PC-9 (cell line): ENCODE measurements around the gene PTPN2. TPM values are rescaled to one million over a fixed set of nuclear protein-coding genes. Genes with fewer than 3 reads are reported as not detected.

Experiments used
- BruUV-seq: library from RNA; stranded (reverse); fragments of 400-500 nt; replicated peaks from 2 replicates; lab custom pipeline; 2021; lab: Mats Ljungman, UMichigan
- CTCF ChIA-PET: fragments of 300-600 bp; sonication (Branson Sonifier 250); formaldehyde crosslinking; loops from one replicate; lab custom pipeline; 2022; ENCODE audit warnings: antibody characterized with exemption; lab: Charles Lee
- POLR2A ChIA-PET: fragments of 300-600 bp; sonication (Branson Sonifier 250); formaldehyde crosslinking; loops from one replicate; lab custom pipeline; 2022; ENCODE audit warnings: antibody characterized with exemption; ENCODE audit not compliant: unreplicated experiment; lab: Charles Lee
- DNase-seq, 2 experiments: peaks; one replicate each; pipeline versions ENCODE4 v3.0.0 to v3.0.0-alpha.2; 2015 to 2022; ENCODE audit warnings: mixed read lengths in 1 of 2
- H2AFZ ChIP-seq: fragments of 200-600 bp; sonication (generic); 2 replicates; pipeline ENCODE4 v1.8.1; 2017; ENCODE audit warnings: antibody characterized with exemption
- H3F3A ChIP-seq: fragments of 200-600 bp; sonication (generic); 2 replicates; pipeline ENCODE4 v1.8.1; 2017; ENCODE audit warnings: antibody characterized with exemption, mild to moderate bottlenecking, low read depth; ENCODE audit not compliant: insufficient read depth
- H3K27ac ChIP-seq: fragments of 200-600 bp; sonication (generic); 2 replicates; pipeline ENCODE4 v1.6.1; 2016; ENCODE audit warnings: mixed run types
- H3K27me3 ChIP-seq: fragments of 200-600 bp; sonication (generic); 2 replicates; pipeline ENCODE4 v1.6.1; 2016; ENCODE audit warnings: low read depth, mixed run types; ENCODE audit not compliant: insufficient read depth
- H3K36me3 ChIP-seq: fragments of 200-600 bp; sonication (generic); 2 replicates; pipeline ENCODE4 v1.6.1; 2016; ENCODE audit warnings: low read depth, mixed run types
- H3K4me1 ChIP-seq: fragments of 200-600 bp; sonication (generic); replicated peaks from 2 replicates; pipeline ENCODE4 v1.6.1; 2016; ENCODE audit warnings: mixed run types; ENCODE audit not compliant: insufficient read depth
- H3K4me2 ChIP-seq: fragments of 200-600 bp; sonication (generic); 2 replicates; pipeline ENCODE4 v1.6.1; 2017; ENCODE audit warnings: mixed run types
- H3K4me3 ChIP-seq: fragments of 200-600 bp; sonication (generic); 2 replicates; pipeline ENCODE4 v1.6.1; 2016; ENCODE audit warnings: mixed run types
- H3K79me2 ChIP-seq: fragments of 200-600 bp; sonication (generic); 2 replicates; pipeline ENCODE4 v1.6.1; 2017; ENCODE audit warnings: low read depth, mixed run types
- H3K9me2 ChIP-seq: fragments of 200-600 bp; sonication (generic); 2 replicates; pipeline ENCODE4 v1.8.1; 2017; ENCODE audit warnings: mild to moderate bottlenecking; ENCODE audit not compliant: insufficient read depth
- H3K9me3 ChIP-seq: fragments of 200-600 bp; sonication (generic); 2 replicates; pipeline ENCODE4 v1.8.1; 2016; ENCODE audit warnings: low read depth; ENCODE audit not compliant: insufficient read depth
- H4K20me1 ChIP-seq: fragments of 200-600 bp; sonication (generic); 2 replicates; pipeline ENCODE4 v1.8.1; 2017; ENCODE audit not compliant: insufficient read depth
- EZH2 ChIP-seq: fragments of 200-600 bp; sonication (generic); IDR thresholded peaks from 2 replicates; pipeline ENCODE4 v1.8.0; 2017; ENCODE audit warnings: antibody characterized with exemption, low read depth
- intact Hi-C: fragments of 100-400 bp; cut with micrococcal nuclease; formaldehyde crosslinking; loops from one replicate; pipeline ENCODE4 v1.10.0; 2022; ENCODE audit not compliant: unreplicated experiment
- total RNA-seq: library from RNA; stranded (reverse); gene quantifications from 2 replicates; pipeline ENCODE4 v1.2.3, GENCODE V29; 2021
- TF ChIP-seq, protein P1 (sequence below): fragments of 200-600 bp; sonication (generic); conservative IDR thresholded peaks from 2 replicates; pipeline ENCODE4 v1.6.1; 2017; ENCODE audit warnings: mixed run types, antibody characterized with exemption, mild to moderate bottlenecking, moderate library complexity

PTPN2 gene
- total RNA-seq, 1 experiment from 2014 or later, result 78.1 TPM

DNA sequence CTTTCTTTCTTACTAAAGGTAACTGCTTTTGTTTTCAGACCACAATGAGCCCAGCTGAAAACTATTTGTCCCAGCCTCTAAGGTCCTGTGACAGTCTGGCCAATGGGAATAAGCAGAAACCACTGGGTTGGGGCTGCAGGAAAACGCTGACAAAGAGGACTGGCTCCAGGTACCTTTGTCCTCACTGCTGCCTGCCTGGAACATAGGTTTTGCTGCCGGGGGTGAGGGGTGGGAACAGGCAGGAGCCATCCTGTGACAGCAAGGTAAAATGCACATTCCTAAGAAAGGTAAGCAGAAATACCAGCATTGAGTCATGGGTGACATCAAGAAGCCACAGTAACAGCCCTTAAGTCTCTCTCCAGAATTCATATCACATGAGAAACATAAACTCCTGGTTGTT lies 21.6 kb downstream of the PTPN2 start:
- Histone ChIP-seq H3K9me2 (no peaks in the 10 kb centered on the region), H3K4me2 (peak overlapping the region; percentile 41; the same call in 1 of the 2 replicates), H3K79me2 (peaks cover 99% of the 10 kb centered on the region), H3K9me3 (no peaks in the 10 kb centered on the region), H3K4me1 (peaks cover 32% of the 10 kb centered on the region), H3F3A (peaks cover 27% of the 10 kb centered on the region), H3K27ac (peak overlapping the region; percentile 85), H2AFZ (no peak overlapping the region), H3K4me3 (no peak overlapping the region), H4K20me1 (peaks cover 17% of the 10 kb centered on the region), H3K36me3 (no peaks in the 10 kb centered on the region), H3K27me3 (no peaks in the 10 kb centered on the region)
- ChIA-PET POLR2A (interaction anchor here (0.7 to 1.9 kb wide), 3 partner anchors 21 to 133 kb away, joined by 3 to 35 read pairs (median 3); partner anchors contain the start of gene PTPN2), CTCF (interaction anchor here (1.0 to 1.1 kb wide), 2 partner anchors 30 to 132 kb away, joined by 3 read pairs; no protein-coding TSS in a partner anchor)
- TF ChIP-seq, protein P1, sequence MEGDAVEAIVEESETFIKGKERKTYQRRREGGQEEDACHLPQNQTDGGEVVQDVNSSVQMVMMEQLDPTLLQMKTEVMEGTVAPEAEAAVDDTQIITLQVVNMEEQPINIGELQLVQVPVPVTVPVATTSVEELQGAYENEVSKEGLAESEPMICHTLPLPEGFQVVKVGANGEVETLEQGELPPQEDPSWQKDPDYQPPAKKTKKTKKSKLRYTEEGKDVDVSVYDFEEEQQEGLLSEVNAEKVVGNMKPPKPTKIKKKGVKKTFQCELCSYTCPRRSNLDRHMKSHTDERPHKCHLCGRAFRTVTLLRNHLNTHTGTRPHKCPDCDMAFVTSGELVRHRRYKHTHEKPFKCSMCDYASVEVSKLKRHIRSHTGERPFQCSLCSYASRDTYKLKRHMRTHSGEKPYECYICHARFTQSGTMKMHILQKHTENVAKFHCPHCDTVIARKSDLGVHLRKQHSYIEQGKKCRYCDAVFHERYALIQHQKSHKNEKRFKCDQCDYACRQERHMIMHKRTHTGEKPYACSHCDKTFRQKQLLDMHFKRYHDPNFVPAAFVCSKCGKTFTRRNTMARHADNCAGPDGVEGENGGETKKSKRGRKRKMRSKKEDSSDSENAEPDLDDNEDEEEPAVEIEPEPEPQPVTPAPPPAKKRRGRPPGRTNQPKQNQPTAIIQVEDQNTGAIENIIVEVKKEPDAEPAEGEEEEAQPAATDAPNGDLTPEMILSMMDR, result no peak
- no peak for TF ChIP-seq EZH2
- no TSS peak for BruUV-seq
- DNase-seq, result peak; percentile 87 to 88
- intact Hi-C loops, result loop anchor here (1.0 kb wide), 2 partner anchors 21 to 24 kb away; no protein-coding TSS in a partner anchor

DNA sequence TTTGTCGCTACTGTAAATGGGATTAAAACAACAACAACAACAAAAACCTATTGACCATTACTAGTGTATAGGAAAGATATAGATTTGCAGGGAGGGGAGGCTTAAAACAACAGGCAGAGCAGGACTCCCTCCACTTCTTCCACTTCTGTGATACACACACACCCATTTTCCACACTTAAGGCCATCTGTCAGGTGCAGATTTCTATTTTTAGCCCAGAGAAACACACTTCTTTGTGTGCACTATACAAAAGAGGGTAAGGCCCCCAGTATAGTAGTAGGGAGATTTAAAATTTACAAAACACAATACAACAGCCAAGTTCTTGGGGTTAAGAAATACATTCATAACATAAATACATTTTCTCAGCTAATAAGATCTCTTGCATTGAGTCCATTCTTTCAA lies 22.4 kb downstream of the PTPN2 start:
- H3K27ac ChIP-seq, result peak overlapping the region; percentile 85
- H3K9me2 ChIP-seq, result no peaks in the 10 kb centered on the region
- no TSS peak for BruUV-seq
- intact Hi-C loops, result loop anchor here (1.0 kb wide), 2 partner anchors 22 to 23 kb away; no protein-coding TSS in a partner anchor
- ChIA-PET CTCF (interaction anchor here (0.6 to 1.1 kb wide), 3 partner anchors 31 to 132 kb away, joined by 3 to 4 read pairs (median 3); no protein-coding TSS in a partner anchor), POLR2A (interaction anchor here (1.9 kb wide), 1 partner anchor 22 kb away, joined by 35 read pairs; the partner anchor contains the start of gene PTPN2)
- H4K20me1 ChIP-seq, result peaks cover 15% of the 10 kb centered on the region
- no peaks in the 10 kb centered on the region for H3K27me3 ChIP-seq
- TF ChIP-seq, protein P1, result no peak
- no peak for TF ChIP-seq EZH2
- peaks cover 24% of the 10 kb centered on the region for H3F3A ChIP-seq
- no peak for DNase-seq
- H3K36me3 ChIP-seq, result no peaks in the 10 kb centered on the region
- H3K79me2 ChIP-seq, result peaks cover 96% of the 10 kb centered on the region
- H2AFZ ChIP-seq, result no peak overlapping the region
- H3K9me3 ChIP-seq, result no peaks in the 10 kb centered on the region
- H3K4me3 ChIP-seq, result no peak overlapping the region
- peak overlapping the region; percentile 41; the same call in 1 of the 2 replicates for H3K4me2 ChIP-seq
- H3K4me1 ChIP-seq, result peaks cover 32% of the 10 kb centered on the region

DNA sequence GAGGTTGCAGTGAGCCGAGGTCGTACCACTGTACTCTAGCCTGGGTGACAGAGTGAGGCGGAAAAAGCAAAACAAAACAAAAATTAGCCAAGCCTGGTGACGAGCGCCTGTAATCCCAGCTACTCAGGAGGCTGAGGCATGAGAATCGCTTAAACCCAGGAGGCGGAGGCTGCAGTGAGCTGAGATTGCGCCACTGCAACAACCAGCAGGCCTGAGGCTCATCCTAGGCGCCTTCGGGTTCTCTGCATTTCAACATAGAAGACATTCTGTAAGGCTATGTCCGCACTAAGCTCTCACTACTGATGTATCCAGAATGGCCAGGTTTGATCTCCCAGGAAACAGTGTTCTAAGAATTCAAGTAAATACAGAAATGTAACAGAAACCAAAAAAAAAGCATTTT lies 23.5 kb downstream of the PTPN2 start:
- Histone ChIP-seq H3K4me3 (no peak overlapping the region), H3K4me2 (no peak overlapping the region), H3K36me3 (no peaks in the 10 kb centered on the region), H3K9me2 (no peaks in the 10 kb centered on the region), H3K27me3 (no peaks in the 10 kb centered on the region), H3K27ac (no peak overlapping the region), H3K79me2 (peaks cover 85% of the 10 kb centered on the region), H3F3A (peaks cover 21% of the 10 kb centered on the region), H3K9me3 (no peaks in the 10 kb centered on the region), H3K4me1 (peaks cover 42% of the 10 kb centered on the region), H4K20me1 (peaks cover 15% of the 10 kb centered on the region), H2AFZ (no peak overlapping the region)
- TF ChIP-seq EZH2, result no peak
- TF ChIP-seq, protein P1, result no peak
- no peak for DNase-seq
- POLR2A ChIA-PET, result no interaction called here
- intact Hi-C loops, result no loop called here
- BruUV-seq, result no TSS peak
- CTCF ChIA-PET, result no interaction called here
